KOPT-K1 (cell line): ENCODE results near the gene PREPL.

Experiments used
- H3K27ac ChIP-seq: fragments of 200-600 bp; sonication (generic); 2 replicates; pipeline ENCODE4 v1.5.1; 2016; ENCODE audit warnings: antibody characterized with exemption, mild to moderate bottlenecking, low read depth, low read length; ENCODE audit not compliant: poor library complexity, severe bottlenecking
- H3K36me3 ChIP-seq: fragments of 200-600 bp; sonication (generic); 2 replicates; pipeline ENCODE4 v1.5.1; 2017; ENCODE audit warnings: antibody characterized with exemption, mild to moderate bottlenecking, low read length, moderate library complexity; ENCODE audit not compliant: insufficient read depth
- H3K9me3 ChIP-seq: fragments of 200-600 bp; sonication (generic); 2 replicates; pipeline ENCODE4 v1.5.1; 2017; ENCODE audit warnings: antibody characterized with exemption, low read length, mild to moderate bottlenecking; ENCODE audit not compliant: insufficient read depth, poor library complexity, severe bottlenecking

The PREPL gene

GRCh38 chr2:44291281-44292248, 69.7 kb downstream of the PREPL start:
- Histone ChIP-seq H3K27ac (no peak overlapping the region), H3K36me3 (no peaks in the 10 kb centered on the region), H3K9me3 (no peaks in the 10 kb centered on the region)

GRCh38 chr2:44290261-44290660, 71.0 kb downstream of the PREPL start:
- Histone ChIP-seq H3K27ac (no peak overlapping the region), H3K36me3 (no peaks in the 10 kb centered on the region), H3K9me3 (no peaks in the 10 kb centered on the region)

- Histone ChIP-seq H3K27ac (no peak overlapping the region), H3K9me3 (no peaks in the 10 kb centered on the region)
Observed at GRCh38 chr2:44286884-44287638, 74.2 kb downstream of the PREPL start.

GRCh38 chr2:44286119-44286883, 75.0 kb downstream of the PREPL start:
- H3K36me3 ChIP-seq: no peaks in the 10 kb centered on the region
- H3K9me3 ChIP-seq: no peaks in the 10 kb centered on the region
- no peak overlapping the region for H3K27ac ChIP-seq

More at GRCh38 chr2:44286884-44287638, 74.2 kb downstream of the PREPL start:
- H3K36me3 ChIP-seq: no peaks in the 10 kb centered on the region

GRCh38 chr2:44285174-44285573, 76.1 kb downstream of the PREPL start:
- no peaks in the 10 kb centered on the region for H3K36me3 ChIP-seq
- no peak overlapping the region for H3K27ac ChIP-seq
- H3K9me3 ChIP-seq: no peaks in the 10 kb centered on the region

GRCh38 chr2:44283116-44283666, 78.1 kb downstream of the PREPL start:
- no peaks in the 10 kb centered on the region for H3K36me3 ChIP-seq
- H3K27ac ChIP-seq: no peak overlapping the region
- no peaks in the 10 kb centered on the region for H3K9me3 ChIP-seq

- Histone ChIP-seq H3K9me3 (no peaks in the 10 kb centered on the region), H3K27ac (no peak overlapping the region), H3K36me3 (no peaks in the 10 kb centered on the region)
Observed at GRCh38 chr2:44280869-44281268, 80.4 kb downstream of the PREPL start.

- Histone ChIP-seq H3K9me3 (no peaks in the 10 kb centered on the region), H3K27ac (no peak overlapping the region)
Observed at GRCh38 chr2:44277541-44277940, 83.8 kb downstream of the PREPL start.

GRCh38 chr2:44275927-44276303, 85.4 kb downstream of the PREPL start:
- no peaks in the 10 kb centered on the region for H3K36me3 ChIP-seq
- no peak overlapping the region for H3K27ac ChIP-seq
- H3K9me3 ChIP-seq: no peaks in the 10 kb centered on the region

More at GRCh38 chr2:44277541-44277940, 83.8 kb downstream of the PREPL start:
- H3K36me3 ChIP-seq: no peaks in the 10 kb centered on the region

GRCh38 chr2:44273596-44273995, 87.7 kb downstream of the PREPL start:
- Histone ChIP-seq H3K36me3 (no peaks in the 10 kb centered on the region), H3K27ac (no peak overlapping the region), H3K9me3 (no peaks in the 10 kb centered on the region)

- Histone ChIP-seq H3K36me3 (no peaks in the 10 kb centered on the region), H3K27ac (no peak overlapping the region)
Observed at GRCh38 chr2:44273076-44273475, 88.2 kb downstream of the PREPL start.

GRCh38 chr2:44271296-44271695, 90.0 kb downstream of the PREPL start:
- Histone ChIP-seq H3K27ac (no peak overlapping the region), H3K36me3 (no peaks in the 10 kb centered on the region), H3K9me3 (no peaks in the 10 kb centered on the region)

More at GRCh38 chr2:44273076-44273475, 88.2 kb downstream of the PREPL start:
- H3K9me3 ChIP-seq: no peaks in the 10 kb centered on the region

- Histone ChIP-seq H3K27ac (no peak overlapping the region), H3K36me3 (no peaks in the 10 kb centered on the region), H3K9me3 (no peaks in the 10 kb centered on the region)
Observed at GRCh38 chr2:44269831-44270230, 91.5 kb downstream of the PREPL start.

- no peaks in the 10 kb centered on the region for H3K9me3 ChIP-seq
- no peaks in the 10 kb centered on the region for H3K36me3 ChIP-seq
- no peak overlapping the region for H3K27ac ChIP-seq
Observed at GRCh38 chr2:44267796-44268648, 93.3 kb downstream of the PREPL start.
